OCI-LY7 (cell line): ENCODE data around the gene ATXN1. TPM values are rescaled to one million over a fixed set of nuclear protein-coding genes. Genes with fewer than 3 reads are reported as not detected.

Experiments
- BruUV-seq: library from RNA; stranded (reverse); fragments of 400-500 nt; replicated peaks from 2 replicates; lab custom pipeline; 2021; lab: Mats Ljungman, UMichigan
- CTCF ChIA-PET: fragments of 300-600 bp; sonication (Branson Sonifier 250); formaldehyde crosslinking; loops from one replicate; lab custom pipeline; 2022; ENCODE audit warnings: antibody characterized with exemption; ENCODE audit not compliant: unreplicated experiment; lab: Charles Lee
- POLR2A ChIA-PET: fragments of 300-600 bp; sonication (Branson Sonifier 250); formaldehyde crosslinking; loops from one replicate; lab custom pipeline; 2022; ENCODE audit warnings: antibody characterized with exemption; lab: Charles Lee
- DNase-seq: peaks from one replicate; pipeline ENCODE4 v3.0.0-alpha.2; 2015; ENCODE audit warnings: low spot score
- H2AFZ ChIP-seq: fragments of 200-600 bp; sonication (generic), shearing (Covaris generic); 2 replicates; pipeline ENCODE4 v1.6.1; 2014; ENCODE audit warnings: mild to moderate bottlenecking, antibody characterized with exemption, low read length, moderate library complexity
- H3K27ac ChIP-seq: fragments of 200-600 bp; sonication (generic); 2 replicates; pipeline ENCODE4 v1.5.1; 2014; ENCODE audit warnings: mixed run types, low read depth, mild to moderate bottlenecking, moderate library complexity, low read length, inconsistent platforms; ENCODE audit not compliant: poor library complexity, severe bottlenecking
- H3K36me3 ChIP-seq: fragments of 200-600 bp; sonication (generic); 2 replicates; pipeline ENCODE4 v1.6.1; 2014; ENCODE audit warnings: mild to moderate bottlenecking, antibody characterized with exemption, low read length, moderate library complexity, mixed read lengths; ENCODE audit not compliant: insufficient read depth
- H3K4me1 ChIP-seq: fragments of 200-600 bp; sonication (generic); 2 replicates; pipeline ENCODE4 v1.5.1; 2014; ENCODE audit warnings: mild to moderate bottlenecking, low read length; ENCODE audit not compliant: insufficient read depth, poor library complexity, severe bottlenecking
- H3K4me2 ChIP-seq: fragments of 200-600 bp; sonication (generic); 2 replicates; pipeline ENCODE4 v1.6.1; 2014; ENCODE audit warnings: mild to moderate bottlenecking, low read length
- H3K4me3 ChIP-seq: fragments of 200-600 bp; sonication (generic); 2 replicates; pipeline ENCODE4 v1.5.1; 2014; ENCODE audit warnings: mild to moderate bottlenecking, low read depth, low read length; ENCODE audit not compliant: poor library complexity, severe bottlenecking
- H3K79me2 ChIP-seq: fragments of 200-600 bp; sonication (generic); 2 replicates; pipeline ENCODE4 v1.6.1; 2016; ENCODE audit warnings: low read depth, mild to moderate bottlenecking, low read length, moderate library complexity, mixed read lengths; ENCODE audit not compliant: insufficient read depth
- H3K9me2 ChIP-seq: fragments of 200-600 bp; sonication (generic); 2 replicates; pipeline ENCODE4 v1.6.1; 2016; ENCODE audit warnings: mild to moderate bottlenecking, low read length, mixed read lengths; ENCODE audit not compliant: insufficient read depth
- H3K9me3 ChIP-seq: fragments of 200-600 bp; sonication (generic); 2 replicates; pipeline ENCODE4 v1.6.1; 2014; ENCODE audit warnings: mild to moderate bottlenecking, mixed run types, low read length, mixed read lengths
- H4K20me1 ChIP-seq: fragments of 200-600 bp; sonication (generic); 2 replicates; pipeline ENCODE4 v1.6.1; 2014; ENCODE audit warnings: mild to moderate bottlenecking, antibody characterized with exemption, low read length, moderate library complexity, mixed read lengths; ENCODE audit not compliant: insufficient read depth
- CTCF ChIP-seq: fragments of 200-600 bp; sonication (generic); conservative IDR thresholded peaks from 2 replicates; pipeline ENCODE4 v1.5.1; 2014; ENCODE audit warnings: mild to moderate bottlenecking, antibody characterized with exemption, low read length, moderate library complexity, mixed read lengths
- EZH2phosphoT487 ChIP-seq: fragments of 200-600 bp; sonication (generic); IDR thresholded peaks from 2 replicates; pipeline ENCODE4 v1.6.1; 2018; ENCODE audit warnings: low read depth, borderline replicate concordance, mild to moderate bottlenecking, mixed run types, antibody characterized with exemption, low read length, moderate library complexity, mixed read lengths
- intact Hi-C: fragments of 100-400 bp; cut with micrococcal nuclease; formaldehyde crosslinking; loops from one replicate; pipeline ENCODE4 v1.10.0; 2022; ENCODE audit not compliant: unreplicated experiment
- total RNA-seq, 2 experiments: library from RNA; depleted of rRNA in 1 of 2; stranded (reverse); fragments of >200 nt in 1 of 2; shearing (Covaris generic) in 1 of 2; gene quantifications; 2 replicates each; pipeline ENCODE4 v1.2.3, GENCODE V29; 2014 to 2022

The ATXN1 gene
- total RNA-seq, 2 experiments from 2014 or later = not detected

GRCh38 chr6:16766043-16766536, 4.8 kb upstream of the ATXN1 start:
- intact Hi-C loops = loop anchor here (10.0 kb wide), 1 partner anchor 161 kb away; no protein-coding TSS in a partner anchor
- Histone ChIP-seq H3K79me2 (no peaks in the 10 kb centered on the region), H3K9me2 (no peaks in the 10 kb centered on the region), H3K27ac (no peak overlapping the region), H3K4me2 (no peak overlapping the region), H4K20me1 (no peaks in the 10 kb centered on the region), H3K4me1 (no peaks in the 10 kb centered on the region), H3K4me3 (no peak overlapping the region), H2AFZ (no peak overlapping the region), H3K36me3 (no peaks in the 10 kb centered on the region), H3K9me3 (no peaks in the 10 kb centered on the region)
- CTCF ChIA-PET = no interaction called here
- TF ChIP-seq CTCF = no peak
- no peak for TF ChIP-seq EZH2phosphoT487
- no TSS peak for BruUV-seq
- POLR2A ChIA-PET = no interaction called here
- no peak for DNase-seq

DNA sequence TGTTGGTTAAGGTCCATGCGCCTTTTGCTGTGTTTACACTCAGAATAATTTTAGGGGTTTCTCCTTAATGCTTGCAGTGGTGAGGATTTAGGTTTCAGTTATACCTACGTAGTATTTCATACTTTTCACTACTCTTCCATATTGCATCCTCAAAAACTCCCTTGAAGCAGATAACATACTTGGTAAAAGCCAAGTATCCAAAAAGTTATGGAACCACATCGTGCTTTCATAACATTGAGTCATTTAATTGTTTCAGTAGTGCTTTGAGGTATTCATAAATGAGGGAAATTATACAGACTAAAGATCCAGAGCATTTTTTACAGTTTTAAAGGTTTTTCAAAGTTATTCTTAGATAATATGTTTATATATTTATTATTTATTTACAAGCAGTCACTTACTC, 4.0 kb upstream of the ATXN1 start:
- H3K79me2 ChIP-seq = no peaks in the 10 kb centered on the region
- H3K4me3 ChIP-seq = no peak overlapping the region
- ChIA-PET CTCF (no interaction called here), POLR2A (no interaction called here)
- no peaks in the 10 kb centered on the region for H3K4me1 ChIP-seq
- DNase-seq = no peak
- H4K20me1 ChIP-seq = no peaks in the 10 kb centered on the region
- no peak overlapping the region for H3K4me2 ChIP-seq
- BruUV-seq = no TSS peak
- H3K27ac ChIP-seq = no peak overlapping the region
- H3K9me3 ChIP-seq = no peaks in the 10 kb centered on the region
- no peak overlapping the region for H2AFZ ChIP-seq
- H3K36me3 ChIP-seq = no peaks in the 10 kb centered on the region
- TF ChIP-seq EZH2phosphoT487 (no peak), CTCF (no peak)
- H3K9me2 ChIP-seq = no peaks in the 10 kb centered on the region
- intact Hi-C loops = loop anchor here (10.0 kb wide), 1 partner anchor 160 kb away; no protein-coding TSS in a partner anchor

GRCh38 chr6:16764188-16764950, 3.1 kb upstream of the ATXN1 start:
- no peak for DNase-seq
- H2AFZ ChIP-seq = no peak overlapping the region
- H4K20me1 ChIP-seq = no peaks in the 10 kb centered on the region
- no peaks in the 10 kb centered on the region for H3K36me3 ChIP-seq
- intact Hi-C loops = loop anchor here (5.0 to 10.0 kb wide), 2 partner anchors 160 to 357 kb away; no protein-coding TSS in a partner anchor
- POLR2A ChIA-PET = interaction anchor here (1.3 kb wide), 1 partner anchor 358 kb away, joined by 3 read pairs; no protein-coding TSS in a partner anchor
- no peak overlapping the region for H3K4me2 ChIP-seq
- no peak overlapping the region for H3K4me3 ChIP-seq
- H3K9me2 ChIP-seq = no peaks in the 10 kb centered on the region
- BruUV-seq = no TSS peak
- CTCF ChIA-PET = interaction anchor here (1.1 kb wide), 1 partner anchor 344 kb away, joined by 3 read pairs; no protein-coding TSS in a partner anchor
- no peak overlapping the region for H3K27ac ChIP-seq
- H3K4me1 ChIP-seq = no peaks in the 10 kb centered on the region
- no peak for TF ChIP-seq EZH2phosphoT487
- no peak; the same call in 1 of the 2 replicates for TF ChIP-seq CTCF
- H3K9me3 ChIP-seq = no peaks in the 10 kb centered on the region
- H3K79me2 ChIP-seq = no peaks in the 10 kb centered on the region
